ENCODE results near the gene B4GALNT4. TPM values are rescaled to one million over a fixed set of nuclear protein-coding genes. Genes with fewer than 3 reads are reported as not detected.

Gene B4GALNT4
- total and polyA plus RNA-seq, 2 of the 13 experiments (the other 11 are each of a cell fraction or from before 2014, with no cell fraction given): 30.5 to 50.1 TPM

DNA sequence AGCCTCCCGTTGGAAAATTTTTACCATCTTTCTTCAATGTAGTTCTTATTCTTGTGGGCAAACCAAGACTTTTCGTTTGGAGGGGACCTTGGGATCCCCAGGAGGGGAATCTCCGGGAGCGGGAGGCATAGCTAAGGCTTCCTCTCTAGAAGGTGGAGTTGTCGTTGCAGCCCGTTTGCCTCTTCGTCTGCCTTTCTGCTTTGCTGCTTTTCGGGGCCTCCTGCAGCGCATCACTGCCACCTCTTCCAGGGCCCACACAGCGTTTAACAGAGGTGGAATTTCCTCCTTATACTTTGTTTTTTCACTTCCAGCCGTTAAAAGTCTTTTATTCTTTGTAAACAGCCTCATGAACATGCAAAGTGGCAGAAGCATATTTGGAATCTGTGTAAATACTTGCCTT, 45.1 kb upstream of the B4GALNT4 start:
- ChIA-PET CTCF (ENCODE audit: low intra/inter-chr PET ratio, low total read pairs) (no interaction called here), POLR2A (interaction anchor here (1.0 to 6.1 kb wide), 3 partner anchors 24 to 40 kb away, joined by 3 to 85 read pairs (median 5); no protein-coding TSS in a partner anchor)
- FAIRE-seq (no peak), DNase-seq (ENCODE audit: low spot score) (no peak), ATAC-seq (no peak)
- peak overlapping the region; percentile 20; the same call in 1 of the 2 replicates for H3K9ac ChIP-seq (ENCODE audit: insufficient read depth, low read depth, low read length)
- WGBS (ENCODE audit: low lambda C conversion rate): 26% methylated on average over 11 of the region's 11 CpGs
- intact Hi-C loops (cut with micrococcal nuclease; ENCODE audit: unreplicated experiment) (no loop called here), in situ Hi-C loops (cut with HindIII; ENCODE audit: extremely low pct_ligation_motif_present, low pct_unique_long_range_greater_than_20kb) (no loop called here)
- peaks cover 61% of the 10 kb centered on the region for H3K4me1 ChIP-seq (ENCODE audit: insufficient read depth, low read length)
- TF ChIP-seq ZBTB37 (CRISPR knock-in tag; IDR thresholded peaks at IDR 0.05) (no peak), GABPA (IDR thresholded peaks at IDR 0.05; ENCODE audit: low read depth, low read length) (no peak), GABPA (CRISPR knock-in tag; IDR thresholded peaks at IDR 0.05; ENCODE audit: low read depth) (no peak), ZNF326 (CRISPR knock-in tag; IDR thresholded peaks at IDR 0.05; ENCODE audit: borderline replicate concordance) (no peak), ZBTB46 (CRISPR knock-in tag; IDR thresholded peaks at IDR 0.05; ENCODE audit: borderline replicate concordance) (no peak), BHLHE40 (IDR thresholded peaks at IDR 0.05; ENCODE audit: low read length) (no peak)
- no peaks in the 10 kb centered on the region for H3K36me3 ChIP-seq (replicated peaks in 1 of 2; ENCODE audit: control insufficient read depth in 1 of 2, insufficient read depth in 2 of 2, low read length in 2 of 2)
- peak overlapping the region; percentile 69 for H3K4me2 ChIP-seq (ENCODE audit: low read depth, low read length)
- H3K27me3 ChIP-seq (ENCODE audit: control insufficient read depth in 1 of 2, insufficient read depth in 2 of 2, low read length in 2 of 2): no peaks in the 10 kb centered on the region
- no peaks in the 10 kb centered on the region for H3K9me3 ChIP-seq (ENCODE audit: low read length)
- no peaks in the 10 kb centered on the region for H4K20me1 ChIP-seq (ENCODE audit: insufficient read depth, low read length)
- no peak overlapping the region for H3K27ac ChIP-seq (ENCODE audit: extremely low read length, insufficient read depth, low read length)
- BruUV-seq (replicated peaks): no TSS peak
- H3K79me2 ChIP-seq (ENCODE audit: insufficient read depth, low read length): peaks cover 10% of the 10 kb centered on the region
- H3K4me3 ChIP-seq (replicated peaks in 1 of 3; ENCODE audit: insufficient read depth in 1 of 3, low read depth in 2 of 3, low read length in 3 of 3): peak overlapping the region; percentile 7 to 50 (median 36); a peak in 5 of 6 replicates
- H2AFZ ChIP-seq (ENCODE audit: low read length): peak overlapping the region; percentile 1
